Stimulated activated CD4-positive, alpha-beta T cell treated with anti-CD3 and anti-CD28 coated beads, TNF-alpha, amount 100 ng/mL, for 24 hours (primary cell): ENCODE results near the gene MED13L.

Experiments used
- DNase-seq, 3 experiments: peaks; one replicate each; pipeline ENCODE4 v3.0.0-alpha.2; 2020; ENCODE audit warnings: low read depth in 3 of 3

The MED13L gene

DNA sequence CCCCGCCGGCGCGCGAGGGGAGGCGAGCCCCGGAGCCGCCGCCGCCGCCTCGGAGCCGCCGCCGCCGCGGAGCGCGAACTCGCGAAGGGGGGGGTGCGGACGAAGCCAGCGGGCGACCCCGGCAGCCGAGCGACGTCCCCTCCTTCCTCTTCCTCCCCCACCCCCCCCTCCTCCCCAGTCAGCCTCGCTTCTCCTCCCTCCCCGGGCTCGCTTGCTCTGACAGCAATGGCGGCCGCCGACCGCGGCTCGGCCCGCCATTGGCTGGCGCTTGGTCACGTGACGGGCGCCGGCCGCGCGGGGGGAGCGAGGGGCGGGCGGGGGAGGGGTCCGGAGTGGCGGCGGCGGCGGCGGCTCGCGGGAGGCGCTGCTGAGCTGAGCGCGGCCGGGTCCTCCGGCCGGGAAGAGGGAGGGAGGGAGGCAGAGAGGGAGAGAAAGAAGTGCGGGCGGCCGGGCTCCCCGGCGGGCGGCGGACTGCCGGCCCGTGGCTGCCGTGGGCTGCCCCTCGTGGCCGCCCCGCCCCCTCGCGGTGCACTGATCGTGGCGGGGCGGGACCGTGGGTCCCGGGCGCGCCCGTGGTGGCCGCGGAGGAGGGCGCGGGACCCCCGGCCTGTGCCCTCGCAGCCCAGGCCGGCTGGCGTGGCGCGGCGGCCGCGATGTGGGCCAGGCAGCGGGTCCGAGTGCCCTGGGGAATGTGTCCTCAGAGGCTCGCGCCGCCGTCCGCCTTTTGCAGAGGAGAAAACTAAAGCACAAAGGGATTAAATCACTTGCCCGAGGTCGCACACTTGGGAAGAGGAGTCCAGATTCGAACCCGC is at the start of gene MED13L:
MED13L (minus strand) TSS at position 227 of the 812 bp plus-strand sequence. CDS start 562 bp downstream, outside the sequence.
- DNase-seq, result peak; percentile 75 to 82 (median 78)

GRCh38 chr12:116325336-116325664 is 47.8 kb upstream of the MED13L start:
- DNase-seq, result no peak

DNA sequence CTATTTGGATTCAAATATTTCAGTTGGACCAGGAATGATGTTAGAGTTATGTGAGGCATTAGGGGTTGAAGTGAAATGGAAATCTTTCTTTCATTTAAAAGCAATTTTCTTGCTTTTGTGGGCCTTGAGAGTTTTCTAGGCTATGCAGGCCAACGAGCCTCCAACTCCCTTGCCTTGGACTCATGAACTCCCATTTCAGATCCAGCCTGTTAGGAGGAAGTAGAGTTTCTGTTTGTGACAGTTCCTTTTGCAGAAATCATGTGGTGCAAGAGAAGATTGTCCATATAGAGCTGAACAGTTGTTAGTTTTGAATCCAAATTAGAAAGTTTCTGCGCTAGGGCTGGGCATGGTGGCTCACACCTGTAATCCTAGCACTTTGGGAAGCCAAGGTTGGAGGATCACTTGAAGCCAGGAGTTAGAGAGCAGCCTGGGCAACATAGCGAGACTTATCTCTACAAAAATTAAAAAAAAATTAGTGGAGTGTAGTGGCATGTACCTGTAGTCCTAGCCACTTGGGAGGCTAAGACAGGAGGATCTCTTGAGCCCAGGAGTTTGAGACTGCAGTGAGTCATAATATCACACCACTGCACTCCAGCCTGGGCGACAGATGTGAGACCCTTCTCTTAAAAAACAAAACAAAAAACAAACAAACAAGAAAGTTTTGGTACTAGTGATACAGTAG is 47.3 kb upstream of the MED13L start:
- DNase-seq, result no peak

DNA sequence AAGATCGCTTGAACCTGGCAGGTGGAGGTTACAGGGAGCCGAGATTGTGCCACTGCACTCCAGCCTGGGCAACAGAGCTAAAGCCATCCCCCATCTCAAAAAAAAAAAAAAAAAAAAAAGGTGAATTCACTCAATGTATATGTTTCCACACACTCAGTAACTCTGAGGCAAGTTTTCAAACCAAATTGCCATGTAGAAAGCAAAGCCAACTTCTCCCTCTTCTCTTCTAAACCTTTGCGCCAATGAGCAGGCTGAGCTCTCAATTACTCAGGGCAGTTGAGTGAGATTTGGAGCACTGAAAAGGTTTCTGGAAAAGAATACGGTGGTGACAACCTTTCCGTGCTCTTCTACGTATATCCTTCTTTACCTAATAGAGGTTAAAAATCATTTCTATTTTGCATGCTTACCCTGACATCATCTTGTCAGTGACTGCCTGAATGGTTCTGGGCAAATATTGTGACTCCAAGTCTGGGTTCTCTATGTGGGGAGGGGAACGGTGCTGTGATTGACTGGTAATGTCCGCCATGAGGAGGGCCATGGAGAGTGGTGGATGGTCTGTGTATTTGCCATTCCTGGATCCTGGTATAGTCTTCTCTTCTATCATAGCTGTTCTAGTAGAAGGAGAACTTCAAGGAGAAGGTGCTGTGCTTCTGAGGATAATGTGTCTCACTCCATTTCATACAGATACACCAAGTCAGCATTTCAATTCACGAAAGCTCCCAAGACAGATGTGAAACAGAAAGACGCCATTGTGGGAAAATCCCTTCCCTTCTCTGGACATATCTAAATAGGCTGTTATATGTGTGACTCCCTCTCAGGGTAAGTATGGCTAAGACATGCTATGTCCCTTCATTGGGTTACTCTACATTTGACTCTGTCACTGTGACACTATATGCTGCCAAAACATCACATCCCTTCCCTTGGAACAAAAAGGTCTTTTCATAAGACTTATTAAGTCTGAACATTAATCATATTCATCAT is 46.2 kb upstream of the MED13L start:
- DNase-seq, result no peak

GRCh38 chr12:116321913-116322312 is 44.4 kb upstream of the MED13L start:
- no peak for DNase-seq

DNA sequence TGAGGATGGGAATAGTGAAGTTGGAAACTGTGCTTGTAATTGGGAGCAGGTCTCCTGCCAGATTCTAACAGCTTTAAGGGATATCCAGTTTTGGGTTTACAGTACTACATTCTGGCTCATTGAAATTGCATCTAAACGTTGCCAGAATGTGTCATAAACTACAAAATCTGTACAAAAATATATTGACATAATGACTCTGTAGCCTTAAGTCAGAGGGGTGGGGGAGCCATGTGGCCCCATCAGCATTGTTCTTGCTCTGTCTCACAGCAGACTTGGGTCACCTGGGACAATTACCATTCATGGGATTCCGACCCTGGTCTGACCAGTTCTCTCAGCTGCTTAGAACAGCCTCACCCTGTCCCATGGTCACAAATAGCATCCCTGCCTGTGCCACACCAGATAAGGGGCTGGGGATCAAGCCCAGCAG is 43.3 kb upstream of the MED13L start:
- DNase-seq, result no peak

GRCh38 chr12:116319898-116320621 is 42.6 kb upstream of the MED13L start:
- DNase-seq, result peak in 1 of 3 experiments; percentile 15

DNA sequence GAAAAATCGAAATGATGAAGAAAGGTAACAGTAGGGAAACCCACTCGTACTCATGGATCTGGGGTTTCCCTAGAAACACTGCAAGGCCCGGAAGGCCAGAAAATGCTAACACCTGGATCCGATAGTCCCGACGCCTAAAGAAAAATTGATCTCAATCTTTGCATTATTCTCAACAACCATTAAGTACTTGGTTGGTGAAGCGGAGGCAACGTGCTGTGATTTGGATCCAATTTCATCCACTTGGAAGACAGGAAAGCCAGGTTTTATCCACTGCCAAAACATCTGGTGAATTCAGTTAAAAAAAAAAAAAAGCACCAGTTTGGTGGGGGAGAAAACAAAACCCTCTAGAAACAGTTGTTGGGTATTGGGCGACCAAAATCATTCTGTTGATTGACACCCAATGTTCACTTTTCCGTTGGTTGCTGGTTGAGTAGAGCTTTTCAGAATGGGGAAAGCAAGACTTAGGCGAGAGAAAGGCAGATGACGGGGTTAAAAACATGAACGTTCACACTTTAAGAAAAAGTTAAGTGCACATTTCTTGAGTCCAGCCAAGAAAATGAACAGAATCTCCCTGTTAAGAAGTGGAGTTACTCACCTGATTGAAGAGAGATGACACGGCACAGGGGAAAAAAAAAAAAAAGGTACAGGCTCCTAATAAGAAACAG is 41.9 kb upstream of the MED13L start:
- no peak for DNase-seq

DNA sequence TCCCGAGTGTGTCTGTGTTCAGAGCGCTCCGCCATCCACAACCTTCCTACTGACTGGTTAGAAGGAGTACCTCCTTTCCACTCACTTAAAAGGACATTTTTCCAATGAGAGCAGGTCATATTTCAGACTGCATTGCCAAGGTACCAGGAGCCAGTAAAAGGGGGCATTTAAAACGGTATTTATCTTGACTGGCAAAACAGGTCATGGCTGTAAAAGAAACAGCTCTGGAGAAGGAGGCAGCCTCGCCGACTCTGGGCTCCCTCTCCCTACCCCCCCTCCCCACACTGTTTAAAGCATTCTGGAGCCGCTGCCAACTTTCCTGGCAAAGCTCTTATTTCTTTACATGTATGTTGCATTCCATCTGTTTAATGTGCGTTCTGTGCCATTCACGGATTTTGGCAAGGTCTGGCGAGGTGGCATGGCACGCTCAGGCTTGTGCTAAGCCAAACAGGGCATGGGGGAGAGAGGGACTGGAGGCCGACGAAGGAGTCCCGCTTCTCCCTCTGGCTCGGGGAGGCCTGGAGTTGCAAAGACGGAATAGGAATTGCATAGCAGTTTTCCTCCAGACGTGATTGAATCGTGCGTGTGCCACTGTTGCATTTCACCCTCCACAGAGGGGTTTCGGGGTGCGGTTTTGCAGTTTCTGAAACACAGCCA is 41.2 kb upstream of the MED13L start:
- DNase-seq, result no peak

DNA sequence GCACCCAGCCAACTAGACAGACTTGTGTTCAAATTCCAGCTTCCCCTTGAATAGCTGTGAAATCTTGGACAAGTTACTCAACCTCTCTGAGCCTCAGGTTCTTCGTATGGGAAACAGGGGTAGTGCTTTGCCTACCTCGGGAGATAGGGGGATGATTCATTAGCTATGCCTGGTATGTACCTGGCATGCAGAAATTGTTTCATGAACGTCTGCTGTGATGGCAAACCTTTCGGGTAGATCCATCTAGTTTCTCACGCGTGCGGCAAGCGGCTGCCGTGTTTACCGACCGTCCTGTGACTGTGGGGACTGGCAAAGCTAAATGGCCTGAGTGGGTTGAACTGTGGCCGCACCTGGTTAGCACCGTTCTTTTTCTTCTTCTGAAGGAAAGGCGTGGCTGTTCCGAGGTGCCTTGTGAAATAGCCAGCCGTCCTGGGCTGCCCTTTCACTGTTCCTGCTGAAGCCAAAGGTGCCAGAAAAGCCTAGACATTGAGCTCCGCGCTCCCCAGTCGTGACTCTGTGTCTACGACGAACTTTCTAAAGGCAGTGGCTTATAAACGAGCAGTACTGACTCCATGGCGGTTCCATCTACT is 40.6 kb upstream of the MED13L start:
- DNase-seq, result no peak

DNA sequence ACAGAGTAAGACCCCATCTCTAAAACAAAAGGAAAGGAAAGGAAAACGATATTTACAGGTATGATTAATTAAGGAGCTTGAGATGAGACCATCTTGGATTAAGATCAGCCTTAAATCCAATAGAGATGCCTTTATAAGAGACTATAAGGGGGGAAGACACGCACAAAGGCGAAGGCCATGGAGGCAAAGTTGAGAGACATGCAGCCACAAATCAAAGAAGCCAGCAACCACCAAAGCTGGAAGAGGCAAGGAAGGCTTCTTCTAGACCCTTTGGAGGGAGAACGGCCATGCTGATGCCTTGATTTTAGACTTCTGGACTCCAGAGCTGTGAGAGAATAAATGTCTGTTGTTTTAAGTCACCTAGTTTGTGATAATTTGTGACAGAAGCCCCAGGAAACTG is 39.6 kb upstream of the MED13L start:
- DNase-seq, result no peak

DNA sequence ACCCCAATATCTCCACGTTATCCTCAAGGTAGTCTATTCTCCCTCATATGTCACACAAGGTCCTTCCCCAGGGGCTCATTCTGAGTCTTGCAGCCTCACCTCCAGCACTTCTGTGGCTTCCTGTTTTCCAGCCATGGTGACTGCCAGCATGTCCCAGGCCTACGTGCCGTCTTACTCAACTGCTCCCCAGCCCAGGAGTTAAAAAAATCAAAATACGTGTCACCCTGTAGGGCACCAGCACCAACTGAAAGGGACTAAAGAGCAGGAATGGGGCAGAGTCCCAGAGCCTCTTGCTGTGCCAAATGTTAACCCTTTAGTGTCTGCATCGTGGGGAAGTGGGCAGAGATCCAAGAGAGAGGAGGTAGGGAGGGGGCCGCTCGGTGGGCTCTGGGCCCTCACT is 37.0 kb upstream of the MED13L start:
- no peak for DNase-seq

- no peak for DNase-seq
Observed at GRCh38 chr12:116313194-116313927, 35.9 kb upstream of the MED13L start.

GRCh38 chr12:116310082-116310481 is 32.6 kb upstream of the MED13L start:
- no peak for DNase-seq

DNA sequence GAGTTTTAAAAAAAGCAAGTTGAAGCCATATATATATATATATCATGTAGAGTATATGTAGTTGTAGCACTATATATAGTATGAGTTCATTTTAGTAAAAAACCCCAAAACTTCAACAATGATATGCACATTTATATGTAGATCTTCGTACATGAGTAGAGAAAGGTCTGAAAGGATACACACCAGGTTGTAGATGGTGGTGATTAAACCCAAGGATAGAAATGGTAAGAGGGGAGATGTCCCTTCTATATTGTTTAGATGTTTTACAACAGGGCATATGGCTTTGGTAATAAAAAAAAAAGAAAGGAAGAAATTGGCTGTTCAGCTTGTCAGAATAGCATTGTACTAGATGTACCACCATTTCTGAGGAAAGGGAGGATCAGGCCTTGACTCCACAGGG is 31.9 kb upstream of the MED13L start:
- DNase-seq, result no peak

DNA sequence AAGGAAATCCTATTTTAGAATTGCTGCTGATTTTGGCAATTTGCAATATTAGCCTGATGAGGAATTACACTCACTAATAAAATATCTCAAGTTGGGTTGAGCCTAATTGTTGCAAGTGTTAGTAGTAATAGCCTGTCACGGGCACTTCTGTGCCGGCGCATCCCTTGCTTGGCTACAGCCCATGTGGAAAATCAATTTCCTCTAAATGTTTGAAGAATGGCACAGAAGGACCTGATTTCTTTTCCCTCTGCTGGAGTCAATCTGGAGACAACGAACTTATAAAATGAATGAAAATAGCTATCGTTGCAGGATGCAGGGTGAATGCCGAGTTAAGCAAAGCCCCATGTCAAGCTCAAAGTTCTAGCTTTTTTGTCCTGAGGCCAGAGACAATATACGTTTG is 31.2 kb upstream of the MED13L start:
- no peak for DNase-seq

GRCh38 chr12:116306968-116307367 is 29.5 kb upstream of the MED13L start:
- no peak for DNase-seq

- no peak for DNase-seq
Observed at GRCh38 chr12:116306506-116306905, 29.0 kb upstream of the MED13L start.

DNA sequence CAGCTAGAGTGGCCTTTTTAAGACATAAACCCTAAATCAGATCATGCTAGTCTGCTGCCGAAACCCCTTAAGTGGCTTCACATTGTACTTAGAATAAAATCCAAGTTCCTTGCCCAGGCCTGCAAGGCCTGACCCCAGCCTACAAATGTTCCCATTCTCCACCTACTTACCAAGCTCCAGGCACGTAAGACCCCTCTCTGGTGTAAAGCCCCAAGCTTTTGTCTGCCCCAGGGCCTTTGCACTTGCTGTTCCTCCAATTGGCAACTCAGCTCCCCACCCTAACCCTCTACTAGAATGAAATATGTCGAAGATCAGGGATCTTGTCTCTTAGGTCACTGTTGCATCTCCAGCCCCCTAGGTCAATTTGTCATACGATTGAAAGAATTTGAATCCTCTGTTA is 27.1 kb upstream of the MED13L start:
- DNase-seq, result no peak
